T-helper 2 cell treated with Interferon-gamma antibody and Interleukin-4, amounts not matched to agents 5 μg/mL and 100 μg/mL, for 36 hours (primary cell): Measurements from ENCODE around the gene KCNQ4.
A peak's percentile ranks its signal among the peaks of the same experiment; 100 is the strongest.

ENCODE experiments used
- DNase-seq: peaks from one replicate; pipeline ENCODE4 v3.0.0; 2021; ENCODE audit warnings: low spot score
- H3K27ac Mint-ChIP-seq: one replicate; pipeline ENCODE4 v1.8.0; 2021; ENCODE audit warnings: mild to moderate bottlenecking, mixed read lengths
- H3K27me3 Mint-ChIP-seq: one replicate; pipeline ENCODE4 v1.8.0; 2021; ENCODE audit warnings: low read depth, mixed read lengths
- H3K36me3 Mint-ChIP-seq: one replicate; pipeline ENCODE4 v1.8.0; 2021; ENCODE audit warnings: low read depth, mixed read lengths
- H3K4me1 Mint-ChIP-seq: one replicate; pipeline ENCODE4 v1.8.0; 2021; ENCODE audit warnings: low read depth, mixed read lengths
- H3K4me3 Mint-ChIP-seq: one replicate; pipeline ENCODE4 v1.8.0; 2022; ENCODE audit warnings: mild to moderate bottlenecking, moderate library complexity, mixed read lengths
- H3K9me3 Mint-ChIP-seq: one replicate; pipeline ENCODE4 v1.8.0; 2021; ENCODE audit warnings: mixed read lengths

KCNQ4 gene

DNA sequence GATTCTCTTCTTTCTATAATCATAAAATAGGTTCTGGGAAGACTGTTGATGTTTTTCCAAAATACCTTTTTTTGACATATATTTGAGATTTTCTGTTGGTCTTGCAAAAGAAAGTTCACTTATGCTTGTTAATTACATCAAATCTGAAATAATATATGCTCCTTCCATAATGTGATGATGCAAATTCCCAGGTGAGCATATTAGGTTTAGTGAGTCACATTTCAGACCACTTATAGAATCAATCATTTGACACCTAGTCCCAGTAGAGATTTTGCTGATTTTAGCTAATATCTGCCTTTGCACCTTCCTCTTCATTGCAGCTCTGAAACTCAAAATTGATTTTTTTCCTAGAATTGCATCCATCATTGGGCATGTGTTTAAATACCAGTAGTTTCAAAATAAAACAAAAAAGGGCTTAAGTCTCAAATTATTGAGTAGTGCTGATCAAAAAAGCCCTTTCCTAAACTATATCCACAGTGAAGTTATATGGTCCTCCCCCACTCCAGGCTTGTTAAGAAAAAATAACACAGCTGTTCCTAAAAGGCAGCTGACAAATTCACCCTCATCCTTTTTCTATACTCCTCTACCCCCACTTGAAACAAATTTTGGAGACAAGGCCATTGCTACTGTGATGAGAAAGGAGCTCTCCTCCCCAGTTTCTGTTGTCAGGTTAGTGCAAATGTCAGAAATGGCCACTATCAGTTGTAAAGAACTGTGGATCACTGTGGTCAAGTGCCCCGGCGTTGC, 37.1 kb upstream of the KCNQ4 start:
- Mint-ChIP-seq H3K9me3 (no peaks in the 10 kb centered on the region), H3K4me1 (peaks cover 36% of the 10 kb centered on the region), H3K36me3 (peaks cover 76% of the 10 kb centered on the region), H3K27me3 (no peaks in the 10 kb centered on the region), H3K27ac (no peak overlapping the region), H3K4me3 (no peak overlapping the region)
- DNase-seq = no peak

DNA sequence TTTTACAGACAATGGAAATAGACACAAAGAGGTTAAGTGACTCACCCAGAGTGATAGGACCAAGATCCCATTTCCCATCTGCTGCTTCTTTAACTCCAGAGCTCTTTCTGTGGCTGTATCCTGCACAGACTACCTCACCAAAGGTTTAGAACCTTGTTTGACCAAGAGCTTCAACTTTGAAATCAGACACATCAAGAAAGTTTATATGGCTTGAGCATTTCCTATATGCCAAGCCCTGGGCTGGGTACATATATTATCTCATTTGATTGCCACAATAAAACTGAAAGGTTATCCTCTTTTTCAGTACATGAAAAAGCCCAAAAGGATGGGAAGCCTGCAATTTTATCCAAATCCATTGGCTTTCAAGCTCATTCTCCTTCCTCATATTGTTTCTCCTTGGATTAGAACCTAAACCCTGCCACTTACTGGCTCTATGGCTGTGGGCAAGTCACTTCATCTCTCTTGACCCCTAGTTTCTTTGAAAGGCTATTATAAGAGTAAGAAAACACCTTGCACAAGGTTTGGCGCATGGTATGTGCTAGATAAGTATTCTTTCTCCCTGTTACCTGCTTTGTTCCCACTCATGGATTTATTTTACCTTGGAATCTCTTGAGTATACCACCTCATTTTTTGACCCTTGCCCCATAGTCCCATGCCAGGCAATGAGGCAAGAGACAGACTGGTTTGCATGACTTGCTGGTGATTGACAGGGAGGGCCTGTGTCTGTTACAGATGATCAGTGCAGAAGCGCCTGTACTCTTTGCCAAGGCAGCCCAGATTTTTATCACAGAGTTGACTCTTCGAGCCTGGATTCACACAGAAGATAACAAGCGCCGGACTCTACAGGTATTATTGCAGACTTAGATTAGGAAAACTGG, 34.5 kb upstream of the KCNQ4 start:
- no peaks in the 10 kb centered on the region for H3K27me3 Mint-ChIP-seq
- peaks cover 72% of the 10 kb centered on the region for H3K36me3 Mint-ChIP-seq
- no peak overlapping the region for H3K4me3 Mint-ChIP-seq
- H3K4me1 Mint-ChIP-seq = peaks cover 42% of the 10 kb centered on the region
- no peak overlapping the region for H3K27ac Mint-ChIP-seq
- no peaks in the 10 kb centered on the region for H3K9me3 Mint-ChIP-seq
- DNase-seq = no peak

DNA sequence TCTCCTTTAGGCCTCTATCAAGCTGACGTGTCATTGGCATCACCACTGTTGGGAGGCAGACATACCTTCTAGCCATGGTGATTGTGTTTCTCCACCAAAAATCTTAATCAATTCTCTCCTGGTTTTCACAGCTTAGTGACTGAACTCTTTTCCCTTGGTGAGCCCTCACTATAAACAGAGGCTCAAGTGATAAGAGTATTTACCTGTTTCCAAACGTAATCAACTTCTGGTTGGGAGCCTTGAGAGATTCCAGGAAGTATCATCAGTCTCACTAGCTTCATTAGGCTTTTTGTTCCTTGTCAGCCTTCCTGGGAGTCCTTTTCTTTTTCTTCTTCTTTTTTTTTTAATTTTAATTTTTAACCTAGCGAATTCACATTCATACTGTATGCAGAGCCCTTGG, 33.8 kb upstream of the KCNQ4 start:
- peaks cover 42% of the 10 kb centered on the region for H3K4me1 Mint-ChIP-seq
- H3K36me3 Mint-ChIP-seq = peaks cover 73% of the 10 kb centered on the region
- DNase-seq = no peak
- H3K27me3 Mint-ChIP-seq = no peaks in the 10 kb centered on the region
- no peak overlapping the region for H3K27ac Mint-ChIP-seq
- H3K4me3 Mint-ChIP-seq = no peak overlapping the region
- no peaks in the 10 kb centered on the region for H3K9me3 Mint-ChIP-seq

DNA sequence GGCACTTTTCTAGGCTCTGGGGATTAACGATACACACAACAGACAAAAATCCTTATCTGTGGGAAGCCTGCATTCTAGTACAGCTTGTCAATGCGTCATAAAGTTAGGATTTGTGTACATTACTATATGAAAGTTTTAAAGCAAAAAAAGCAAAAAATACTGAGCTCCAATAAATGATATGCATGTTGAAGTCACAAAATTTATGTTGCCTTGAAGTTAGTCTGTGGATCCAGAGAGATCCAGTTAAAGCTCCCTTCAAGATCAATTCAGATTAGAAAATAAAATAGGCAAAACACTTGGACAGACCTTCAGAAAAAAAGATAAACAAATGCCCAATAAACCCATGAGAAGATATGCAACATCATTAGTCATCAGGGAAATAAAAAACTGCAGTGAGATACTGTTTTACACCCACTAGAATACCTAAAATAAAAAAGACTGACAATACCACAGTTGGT, 33.1 kb upstream of the KCNQ4 start:
- Mint-ChIP-seq H3K27me3 (no peaks in the 10 kb centered on the region), H3K27ac (peak overlapping the region; percentile 8), H3K9me3 (no peaks in the 10 kb centered on the region), H3K36me3 (peaks cover 73% of the 10 kb centered on the region), H3K4me3 (no peak overlapping the region), H3K4me1 (peaks cover 39% of the 10 kb centered on the region)
- no peak for DNase-seq

DNA sequence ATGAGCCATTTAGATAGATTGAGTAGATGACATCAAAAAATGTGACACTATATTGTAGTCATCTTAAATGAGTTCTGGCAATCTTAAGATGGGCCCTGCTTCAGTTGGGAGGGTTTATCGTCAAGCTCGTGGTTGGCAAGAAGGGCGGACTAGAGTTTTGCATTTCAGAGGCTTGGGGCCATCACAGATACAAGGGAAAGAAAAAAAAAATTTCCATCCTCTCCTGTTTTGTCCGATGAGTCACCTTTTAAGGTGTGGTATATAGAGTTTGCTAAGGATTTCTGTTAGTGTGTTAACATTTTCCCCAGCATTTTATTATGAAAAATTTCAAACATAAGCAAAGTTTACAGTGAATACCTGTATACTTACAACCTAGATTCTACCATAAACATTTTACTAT, 31.8 kb upstream of the KCNQ4 start:
- H3K4me1 Mint-ChIP-seq = peaks cover 32% of the 10 kb centered on the region

DNA sequence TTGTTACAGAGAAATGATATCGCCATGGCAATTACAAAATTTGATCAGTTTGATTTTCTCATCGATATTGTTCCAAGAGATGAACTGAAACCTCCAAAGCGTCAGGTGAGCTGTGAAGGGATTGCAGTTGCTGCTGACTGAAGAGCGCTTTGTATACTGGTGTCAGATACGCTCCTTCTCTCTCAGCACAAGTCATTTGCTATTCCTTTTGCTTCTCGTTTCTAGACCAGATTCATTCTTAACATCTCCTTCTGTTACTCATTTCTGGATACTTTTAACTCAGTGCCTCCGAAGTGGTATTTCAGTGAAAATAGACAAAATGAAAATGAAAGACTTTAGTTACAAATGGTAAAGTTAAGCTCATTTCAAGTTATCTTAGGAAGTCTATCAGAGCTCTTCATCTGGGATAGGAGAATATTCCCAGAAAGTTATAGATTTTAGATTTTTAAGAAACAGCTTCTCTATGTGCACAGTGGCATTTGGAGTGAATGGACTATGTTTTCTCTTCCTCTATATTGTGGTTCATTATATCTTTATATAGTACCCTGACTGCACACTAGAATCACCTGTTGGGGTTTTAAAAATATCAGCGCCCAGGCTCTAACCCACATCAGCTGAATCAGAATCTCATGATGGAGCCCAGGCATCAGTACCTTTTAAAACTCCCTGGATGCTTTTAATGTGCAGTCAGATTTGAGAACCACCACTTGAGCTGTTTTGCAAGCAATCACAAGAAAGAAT, 30.3 kb upstream of the KCNQ4 start:
- Mint-ChIP-seq H3K4me3 (peak overlapping the region; percentile 51), H3K27me3 (no peaks in the 10 kb centered on the region), H3K9me3 (no peaks in the 10 kb centered on the region), H3K27ac (peak overlapping the region; percentile 56), H3K36me3 (peaks cover 64% of the 10 kb centered on the region), H3K4me1 (peaks cover 30% of the 10 kb centered on the region)
- no peak for DNase-seq

More for the DNA sequence above, 31.8 kb upstream of the KCNQ4 start:
- H3K36me3 Mint-ChIP-seq = peaks cover 73% of the 10 kb centered on the region
- H3K27ac Mint-ChIP-seq = no peak overlapping the region
- H3K9me3 Mint-ChIP-seq = no peaks in the 10 kb centered on the region
- H3K27me3 Mint-ChIP-seq = no peaks in the 10 kb centered on the region
- H3K4me3 Mint-ChIP-seq = no peak overlapping the region
- DNase-seq = no peak

DNA sequence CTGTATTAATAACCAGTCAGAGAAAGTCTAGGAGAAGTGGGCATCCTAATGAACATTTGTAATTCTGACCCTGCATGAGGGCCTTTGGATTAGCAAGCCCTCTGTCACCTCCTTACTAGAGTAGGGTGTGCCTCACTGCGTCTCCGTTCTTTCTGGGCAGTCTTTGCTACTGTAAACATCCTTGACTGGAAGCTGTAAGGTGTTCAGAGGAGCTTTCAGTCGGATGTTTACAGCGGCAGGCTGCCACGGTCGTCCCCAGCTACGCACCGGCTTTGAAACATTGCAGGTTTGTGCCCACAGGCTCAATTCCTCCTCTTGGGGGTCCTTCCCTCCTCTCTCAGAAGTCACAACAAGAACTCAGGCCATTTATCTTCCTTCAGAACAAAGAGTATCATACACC, 29.4 kb upstream of the KCNQ4 start:
- no peak overlapping the region for H3K27ac Mint-ChIP-seq
- H3K9me3 Mint-ChIP-seq = no peaks in the 10 kb centered on the region
- peaks cover 29% of the 10 kb centered on the region for H3K4me1 Mint-ChIP-seq
- no peaks in the 10 kb centered on the region for H3K27me3 Mint-ChIP-seq
- H3K36me3 Mint-ChIP-seq = peaks cover 61% of the 10 kb centered on the region
- H3K4me3 Mint-ChIP-seq = no peak overlapping the region
- DNase-seq = no peak

DNA sequence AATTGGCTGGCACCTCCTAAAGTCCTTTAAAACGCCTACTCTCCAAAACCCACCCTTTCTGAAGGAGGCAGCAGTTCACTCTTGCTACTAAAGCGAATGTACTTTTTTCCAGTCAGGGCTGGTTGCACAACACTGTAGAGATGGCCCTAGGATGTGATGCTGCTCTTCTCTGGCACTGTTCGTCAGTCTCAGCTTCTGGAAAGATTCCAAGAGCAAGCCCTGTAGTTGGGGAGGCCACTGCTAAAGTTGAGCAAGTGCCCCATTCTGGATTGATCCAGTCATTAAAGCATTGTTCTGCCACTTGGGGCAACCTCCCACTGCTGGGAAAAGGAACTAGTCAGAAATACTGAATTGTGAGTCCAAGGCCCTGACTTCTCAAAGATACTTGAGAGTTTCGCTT, 28.5 kb upstream of the KCNQ4 start:
- Mint-ChIP-seq H3K4me3 (no peak overlapping the region), H3K4me1 (peaks cover 25% of the 10 kb centered on the region), H3K36me3 (peaks cover 61% of the 10 kb centered on the region), H3K27me3 (no peaks in the 10 kb centered on the region), H3K27ac (no peak overlapping the region), H3K9me3 (no peaks in the 10 kb centered on the region)
- no peak for DNase-seq

DNA sequence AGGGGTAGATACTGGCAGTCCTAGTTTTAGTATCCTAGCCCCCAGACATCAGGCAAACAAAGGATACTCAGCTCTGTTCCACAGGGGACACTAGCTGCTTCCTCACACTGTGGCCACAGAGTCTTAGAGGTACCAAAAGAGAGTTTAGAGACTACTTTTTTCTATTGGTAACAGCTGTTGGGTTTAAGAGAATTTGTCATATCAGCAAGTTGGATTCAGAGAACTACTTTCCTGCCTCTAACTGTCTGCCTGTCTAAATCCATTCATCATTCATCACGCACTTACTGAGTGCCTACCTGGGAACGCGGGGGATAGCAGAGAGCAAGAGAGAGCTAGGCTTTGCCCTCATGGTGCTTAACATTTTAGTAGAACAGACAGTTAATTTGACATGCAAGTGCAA, 27.1 kb upstream of the KCNQ4 start:
- no peak for DNase-seq
- H3K36me3 Mint-ChIP-seq = peaks cover 53% of the 10 kb centered on the region
- no peaks in the 10 kb centered on the region for H3K27me3 Mint-ChIP-seq
- H3K27ac Mint-ChIP-seq = no peak overlapping the region
- H3K4me3 Mint-ChIP-seq = no peak overlapping the region
- H3K9me3 Mint-ChIP-seq = no peaks in the 10 kb centered on the region
- H3K4me1 Mint-ChIP-seq = peaks cover 18% of the 10 kb centered on the region

DNA sequence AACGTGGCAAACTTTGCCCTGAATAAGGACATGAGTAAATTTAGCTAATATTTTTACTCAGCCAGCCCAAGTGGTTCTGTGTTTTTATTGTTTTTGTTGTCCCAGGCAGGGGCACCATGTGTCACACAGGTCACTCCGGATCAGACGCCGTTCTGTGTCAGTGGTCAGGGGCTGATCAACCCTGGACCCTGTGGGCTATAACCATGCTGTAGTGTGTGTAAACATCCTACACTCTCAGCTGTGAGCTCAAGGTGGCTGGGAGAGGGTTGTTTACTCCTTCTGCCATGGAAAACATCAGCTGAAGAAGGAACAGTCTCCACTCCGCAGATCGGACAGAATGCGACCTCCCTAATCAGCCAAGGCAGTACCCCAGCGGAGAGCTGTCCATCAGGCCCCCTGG, 26.5 kb upstream of the KCNQ4 start:
- Mint-ChIP-seq H3K9me3 (no peaks in the 10 kb centered on the region), H3K36me3 (peaks cover 51% of the 10 kb centered on the region), H3K4me1 (peaks cover 14% of the 10 kb centered on the region), H3K27me3 (no peaks in the 10 kb centered on the region), H3K4me3 (no peak overlapping the region), H3K27ac (no peak overlapping the region)
- DNase-seq = no peak

DNA sequence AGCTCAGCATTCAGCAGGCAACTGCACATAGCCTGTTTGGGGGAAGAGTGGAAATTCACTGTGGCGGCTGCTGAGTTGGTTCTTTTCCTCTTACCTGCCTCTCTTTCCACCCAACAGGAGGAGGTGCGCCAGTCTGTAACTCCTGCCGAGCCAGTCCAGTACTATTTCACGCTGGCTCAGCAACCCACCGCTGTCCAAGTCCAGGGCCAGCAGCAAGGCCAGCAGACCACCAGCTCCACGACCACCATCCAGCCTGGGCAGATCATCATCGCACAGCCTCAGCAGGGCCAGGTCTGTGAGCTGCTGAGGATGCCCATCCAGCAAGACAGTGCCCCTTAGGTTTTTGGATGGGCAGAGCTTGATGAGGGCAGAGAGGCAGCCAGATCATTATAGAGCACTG, 25.6 kb upstream of the KCNQ4 start:
- Mint-ChIP-seq H3K27me3 (no peaks in the 10 kb centered on the region), H3K4me3 (no peak overlapping the region), H3K4me1 (peaks cover 15% of the 10 kb centered on the region), H3K27ac (no peak overlapping the region), H3K9me3 (no peaks in the 10 kb centered on the region), H3K36me3 (peaks cover 52% of the 10 kb centered on the region)
- no peak for DNase-seq

DNA sequence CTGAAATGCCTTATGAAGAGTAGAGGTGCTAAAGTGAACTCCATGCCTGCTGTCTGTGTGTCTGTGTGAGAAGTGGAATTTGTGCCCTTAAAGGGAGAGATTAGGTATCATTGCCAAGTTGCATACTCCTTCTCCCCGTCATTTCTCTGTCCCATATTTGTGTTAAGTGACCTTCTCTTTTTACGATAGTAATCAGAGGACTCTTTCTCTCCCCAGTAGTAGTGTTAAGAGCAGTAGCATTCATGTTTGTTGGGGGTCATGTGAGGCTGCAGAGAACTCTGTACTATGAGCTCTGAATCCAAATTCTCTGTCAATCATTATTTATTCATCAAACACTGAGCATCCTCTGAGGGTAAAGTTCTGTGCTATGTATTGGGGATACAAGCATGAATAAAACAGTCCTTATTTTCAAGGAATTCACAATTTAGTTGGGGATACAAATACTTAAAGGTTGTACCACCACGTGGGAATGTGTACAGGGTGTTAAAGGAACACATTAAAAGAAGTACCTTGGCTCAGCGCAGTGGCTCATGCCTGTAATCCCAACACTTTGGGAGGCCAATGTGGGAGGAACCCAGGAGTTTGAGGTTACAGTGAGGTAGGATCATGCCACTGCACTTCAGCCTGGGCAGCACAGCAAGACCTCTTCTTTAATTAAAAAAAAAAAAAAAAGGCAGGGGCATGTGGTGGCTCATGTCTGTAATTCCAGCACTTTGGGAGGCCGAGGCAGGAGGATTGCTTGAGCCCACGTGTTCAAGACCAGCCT, 24.8 kb upstream of the KCNQ4 start:
- Mint-ChIP-seq H3K36me3 (peaks cover 50% of the 10 kb centered on the region), H3K4me3 (no peak overlapping the region), H3K27me3 (no peaks in the 10 kb centered on the region), H3K4me1 (peaks cover 16% of the 10 kb centered on the region), H3K9me3 (no peaks in the 10 kb centered on the region), H3K27ac (no peak overlapping the region)
- no peak for DNase-seq

DNA sequence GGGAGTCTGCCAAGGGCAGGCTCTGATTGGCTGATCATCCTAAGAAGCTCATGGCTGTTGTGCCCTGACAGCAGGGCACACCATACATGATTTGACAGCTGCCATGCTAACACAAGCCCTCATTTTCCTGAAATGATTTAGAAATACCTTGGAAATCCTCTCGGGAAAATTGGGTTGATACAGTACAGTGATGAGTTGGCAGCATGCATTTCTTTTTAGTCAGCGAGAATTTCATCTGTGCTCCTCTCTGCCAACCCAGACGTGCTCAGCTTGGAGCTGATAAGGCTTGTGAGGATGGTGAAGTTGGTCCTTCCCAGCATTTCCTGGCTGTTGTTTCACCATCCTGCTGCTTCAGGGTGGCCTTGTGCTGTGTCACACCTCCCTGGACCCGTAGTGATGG, 22.6 kb upstream of the KCNQ4 start:
- H3K36me3 Mint-ChIP-seq = peaks cover 52% of the 10 kb centered on the region
- no peak overlapping the region for H3K27ac Mint-ChIP-seq
- no peak overlapping the region for H3K4me3 Mint-ChIP-seq
- H3K9me3 Mint-ChIP-seq = no peaks in the 10 kb centered on the region
- H3K27me3 Mint-ChIP-seq = no peaks in the 10 kb centered on the region
- H3K4me1 Mint-ChIP-seq = peaks cover 28% of the 10 kb centered on the region
- DNase-seq = no peak
